ENCODE results near the gene LYPLAL1.
"Not testable (repeated sequence)": the region's sequence is repeated elsewhere in the genome, so short reads cannot be mapped to it uniquely, and the experiment has no call there.

The LYPLAL1 gene

DNA sequence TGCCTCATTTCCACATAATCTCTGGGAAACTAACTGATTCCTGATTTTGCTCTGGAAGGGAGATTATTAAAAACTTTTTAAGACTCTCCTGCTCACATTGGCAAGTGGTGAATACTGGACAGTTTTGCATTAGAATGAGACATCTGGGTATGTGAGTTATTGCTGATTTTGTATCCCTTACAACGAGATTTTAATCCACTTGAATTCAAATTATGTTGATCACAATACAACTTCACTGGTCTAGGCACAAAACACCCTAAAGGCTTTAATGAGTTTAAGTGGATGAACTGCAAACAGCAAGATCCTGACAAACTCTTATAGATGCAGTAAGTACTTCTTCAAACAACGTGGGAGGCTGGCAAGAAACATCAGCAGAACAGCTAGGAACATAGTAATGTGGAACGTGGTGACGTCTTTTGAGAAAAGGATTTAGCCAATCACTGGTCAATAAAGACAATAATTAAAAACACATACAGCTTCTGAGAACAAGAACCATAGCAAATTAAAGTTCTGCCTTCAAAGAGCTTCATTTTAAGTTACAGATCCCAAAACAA is 10.2 kb upstream of the LYPLAL1 start:
- DNase-seq (ENCODE audit: low read depth): no peak

DNA sequence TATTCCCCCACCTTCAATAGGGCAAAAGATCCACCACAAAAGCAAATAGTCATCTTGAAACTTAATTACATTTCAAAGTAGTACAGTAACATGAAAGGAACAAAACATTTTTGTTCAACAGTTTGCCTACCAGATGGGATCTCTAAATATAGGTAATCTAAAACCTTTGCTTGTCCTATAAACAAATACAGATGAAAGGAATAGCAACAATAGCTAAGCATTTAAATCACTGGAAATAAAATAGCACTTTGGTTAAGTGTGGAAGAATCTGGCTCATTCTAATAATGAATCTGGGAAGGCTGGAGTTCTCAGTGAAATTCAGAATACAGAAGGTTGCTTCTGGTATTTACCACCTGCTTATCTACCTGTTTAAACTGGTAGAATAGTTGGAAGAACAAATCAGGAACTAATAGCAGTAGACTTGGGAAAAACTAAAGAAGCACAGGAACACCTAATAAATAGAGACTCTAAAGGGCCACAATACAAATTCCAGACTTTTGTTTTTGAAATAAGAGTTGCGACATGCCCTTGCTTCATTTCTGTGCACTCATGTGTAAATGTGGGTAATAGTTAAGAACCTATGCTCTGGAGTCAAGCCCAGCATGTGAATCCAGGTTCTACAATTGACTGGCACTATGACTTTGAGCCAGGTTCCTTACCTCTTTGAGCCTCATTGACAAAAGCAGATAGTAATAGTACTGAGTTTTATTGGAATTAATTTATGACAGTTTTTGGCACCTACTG is 2.3 kb upstream of the LYPLAL1 start:
- no peak for DNase-seq (ENCODE audit: low read depth)

DNA sequence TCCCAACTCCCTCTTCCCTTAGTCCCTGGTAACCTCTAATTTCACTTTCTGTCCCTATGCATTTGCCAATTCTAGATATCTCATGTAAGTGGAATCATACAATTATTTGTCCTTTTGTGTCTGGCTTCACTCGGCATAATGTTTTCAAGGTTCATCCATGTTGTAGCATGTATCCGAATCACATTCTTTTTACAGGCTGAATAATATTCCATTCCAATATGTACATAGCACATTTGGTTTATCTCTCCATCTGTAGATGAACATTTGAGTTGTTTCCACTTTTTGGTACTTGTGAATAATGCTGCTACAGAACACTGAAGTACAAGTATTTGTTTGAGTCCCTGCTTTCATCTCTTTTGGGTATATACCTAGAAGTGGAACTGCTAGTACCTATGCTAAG is 857 bp upstream of the LYPLAL1 start:
- DNase-seq (ENCODE audit: low read depth): no peak

DNA sequence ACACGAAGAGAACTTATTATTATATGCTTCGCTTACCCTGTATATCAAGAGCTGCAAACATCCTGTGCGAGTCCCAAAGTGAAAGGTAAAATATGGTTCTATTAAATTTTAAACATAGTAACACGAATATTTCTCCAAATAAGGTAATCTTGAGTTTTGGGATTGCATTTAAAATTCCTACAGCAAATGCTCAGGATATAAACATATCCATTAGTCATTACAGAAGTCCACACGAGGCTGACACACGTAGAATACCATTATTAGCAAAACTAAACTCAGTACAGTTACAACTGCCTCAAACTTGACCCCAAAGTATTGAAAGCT is 282 bp upstream of the LYPLAL1 start:
- DNase-seq (ENCODE audit: low read depth): no peak

DNA sequence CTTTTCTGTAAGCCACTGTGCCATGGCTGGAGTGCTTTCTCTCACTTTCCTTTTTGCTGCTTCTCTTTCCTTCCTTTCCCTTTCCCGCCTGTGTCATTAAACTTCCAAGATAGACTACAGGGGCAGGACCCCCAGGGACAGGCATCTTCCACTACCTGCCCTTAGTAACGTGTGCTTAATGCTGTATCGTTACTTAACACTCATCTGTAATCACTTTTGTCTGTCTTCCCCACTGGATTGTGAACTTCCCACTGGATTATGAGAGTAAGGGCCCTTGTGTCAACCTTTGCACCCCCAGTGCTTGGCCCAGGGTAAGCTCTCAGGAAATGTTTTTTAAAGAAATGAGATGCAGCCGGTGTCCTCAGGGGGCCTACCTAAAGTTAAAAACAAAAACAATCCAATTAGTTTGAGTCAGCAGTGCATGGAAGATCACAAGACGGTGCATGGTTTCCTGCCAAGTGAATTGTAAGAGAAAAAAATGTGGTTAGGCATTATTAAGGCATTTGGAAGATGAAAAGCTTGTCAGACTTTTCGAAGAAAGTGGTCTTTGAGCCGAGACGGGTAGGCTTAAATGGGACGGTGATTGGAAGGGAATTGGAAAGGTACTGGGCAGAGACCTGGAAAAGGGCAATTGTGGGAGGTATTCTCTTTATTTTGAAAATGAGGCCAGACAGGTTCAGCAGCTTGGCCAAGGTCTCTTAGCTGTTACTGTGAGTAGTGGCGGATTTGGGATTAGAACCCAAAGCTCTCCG is 958 bp downstream of the LYPLAL1 start:
- DNase-seq (ENCODE audit: low read depth): peak; percentile 50

GRCh38 chr1:219175212-219175564 is 1.5 kb downstream of the LYPLAL1 start:
- DNase-seq (ENCODE audit: low read depth): no peak

DNA sequence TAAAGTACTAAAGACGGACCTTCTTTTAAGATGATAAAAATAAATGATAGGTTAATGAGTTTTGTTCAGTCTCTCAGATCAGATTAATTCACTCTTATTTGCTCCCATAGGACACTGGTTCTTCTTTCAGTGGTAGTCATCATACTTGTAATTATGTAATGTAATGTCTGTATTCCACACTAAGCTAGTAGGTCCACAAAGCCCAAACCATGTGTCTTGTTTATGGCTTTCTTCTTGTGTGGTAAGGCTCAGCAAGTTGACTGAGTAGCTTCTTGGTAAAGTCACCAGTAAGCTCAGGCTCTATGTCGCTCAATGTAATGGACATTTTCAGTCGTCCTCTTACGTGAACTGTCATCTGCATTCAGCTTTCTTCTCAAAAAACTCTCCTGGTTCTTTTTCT is 2.5 kb downstream of the LYPLAL1 start:
- DNase-seq (ENCODE audit: low read depth): no peak

GRCh38 chr1:219177363-219177762 is 3.7 kb downstream of the LYPLAL1 start:
- DNase-seq (ENCODE audit: low read depth): no peak

DNA sequence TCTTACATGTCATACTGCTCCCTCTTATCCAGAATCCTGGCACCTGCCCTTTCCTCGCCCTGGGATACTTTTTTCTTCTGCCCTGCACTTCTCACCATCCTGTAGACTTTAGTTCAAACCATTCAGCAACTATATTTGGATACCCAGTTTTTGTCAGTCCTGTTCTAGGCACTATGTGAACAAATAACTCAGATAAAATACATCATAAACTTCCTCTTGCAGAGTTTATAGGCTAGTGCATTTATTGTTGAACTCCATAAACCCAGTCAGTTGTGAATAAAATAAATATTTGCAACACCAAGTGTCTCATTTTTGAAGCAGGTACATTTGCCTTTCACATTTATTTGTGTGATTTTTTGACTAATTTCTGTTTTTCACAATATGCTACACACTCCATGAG is 4.3 kb downstream of the LYPLAL1 start:
- DNase-seq (ENCODE audit: low read depth): no peak

GRCh38 chr1:219179293-219179692 is 5.6 kb downstream of the LYPLAL1 start:
- no peak for DNase-seq (ENCODE audit: low read depth)

- DNase-seq (ENCODE audit: low read depth): no peak
These were observed 10.7 kb downstream of the LYPLAL1 start for GRCh38 chr1:219184337-219184736.

- no peak for DNase-seq (ENCODE audit: low read depth)
These were observed 11.9 kb downstream of the LYPLAL1 start for GRCh38 chr1:219185486-219186117.

DNA sequence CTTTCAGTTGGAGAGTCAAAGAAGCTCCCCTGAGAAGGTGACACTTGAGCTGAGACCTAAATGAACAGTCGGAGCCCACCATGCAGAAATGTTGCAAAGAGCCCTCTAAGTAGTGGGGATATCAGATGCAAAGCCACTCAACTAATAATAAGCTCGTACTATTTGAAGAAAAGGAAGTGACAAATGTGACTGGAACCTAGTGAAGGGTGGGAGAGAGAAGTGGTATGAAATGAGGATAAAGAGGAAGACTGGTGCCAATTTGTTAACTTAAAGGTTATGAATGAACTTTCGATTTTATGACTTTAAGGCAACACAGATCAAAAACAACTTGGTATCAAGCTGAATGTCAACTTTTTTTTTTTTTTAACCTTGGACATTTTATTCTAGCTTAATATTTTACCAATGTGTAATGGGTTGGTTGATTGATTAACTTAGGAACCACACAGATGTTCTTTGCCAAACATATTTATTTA is 14.7 kb downstream of the LYPLAL1 start:
- no peak for DNase-seq (ENCODE audit: low read depth)

GRCh38 chr1:219189021-219189824 is 15.5 kb downstream of the LYPLAL1 start:
- no peak for DNase-seq (ENCODE audit: low read depth)

DNA sequence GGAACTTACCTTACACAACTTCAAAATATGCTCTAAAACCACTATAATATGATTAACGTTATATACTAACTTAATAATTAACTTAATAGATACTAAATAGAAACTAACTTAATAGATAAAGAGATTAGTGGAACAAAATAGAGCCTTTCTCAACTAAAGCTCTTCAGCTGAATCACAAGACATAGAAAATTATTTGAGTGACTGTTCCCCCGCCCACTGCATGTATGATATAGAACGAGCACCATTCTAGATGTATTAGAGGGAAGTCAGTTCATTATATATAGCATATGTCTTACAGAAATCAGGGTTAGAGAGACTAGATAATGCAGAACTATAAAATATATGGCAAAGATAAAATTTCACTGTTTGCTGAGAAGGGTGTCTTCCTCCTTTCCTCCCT is 16.3 kb downstream of the LYPLAL1 start:
- DNase-seq (ENCODE audit: low read depth): no peak

GRCh38 chr1:219190605-219191004 is 16.9 kb downstream of the LYPLAL1 start:
- DNase-seq (ENCODE audit: low read depth): no peak

DNA sequence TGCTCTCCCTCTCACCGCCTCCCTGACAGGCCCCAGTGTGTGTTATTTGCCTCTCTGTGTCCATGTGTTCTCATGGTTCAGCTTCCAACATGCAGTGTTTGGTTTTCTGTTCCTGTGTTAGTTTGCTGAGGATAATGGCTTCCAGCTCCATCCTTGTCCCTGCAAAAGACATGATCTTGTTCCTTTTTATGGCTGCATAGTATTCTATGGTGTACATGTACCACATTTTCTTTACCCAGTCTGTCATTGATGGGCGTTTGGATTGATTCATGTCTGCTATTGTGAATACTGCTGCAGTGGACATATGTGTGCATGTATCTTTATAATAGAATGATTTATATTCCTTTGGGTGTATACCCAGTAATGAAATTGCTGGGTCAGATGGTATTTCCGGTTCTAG is 22.2 kb downstream of the LYPLAL1 start:
- DNase-seq (ENCODE audit: low read depth): not testable (repeated sequence)

DNA sequence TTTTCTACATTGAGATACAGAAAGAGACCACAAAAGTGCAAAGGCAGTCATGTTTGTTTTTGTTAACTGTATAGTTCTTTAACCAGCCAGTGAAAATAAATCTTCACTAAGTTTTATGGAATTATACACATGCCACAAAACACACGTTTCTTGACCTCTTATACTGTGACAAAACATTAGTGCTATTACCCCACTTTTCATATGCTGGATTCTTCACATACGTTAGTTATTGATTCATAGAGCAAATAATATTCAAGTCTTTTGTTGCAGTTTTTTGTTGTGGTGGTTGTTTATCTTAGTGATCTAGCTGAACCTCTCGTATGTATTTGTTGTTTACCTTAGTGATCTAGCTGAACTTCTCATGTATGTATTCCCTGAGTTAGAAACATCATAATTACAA is 28.0 kb downstream of the LYPLAL1 start:
- no peak for DNase-seq (ENCODE audit: low read depth)

GRCh38 chr1:219202567-219202966 is 28.9 kb downstream of the LYPLAL1 start:
- DNase-seq (ENCODE audit: low read depth): no peak

GRCh38 chr1:219206350-219206749 is 32.7 kb downstream of the LYPLAL1 start:
- DNase-seq (ENCODE audit: low read depth): no peak

- no peak for DNase-seq (ENCODE audit: low read depth)
These were observed 35.9 kb downstream of the LYPLAL1 start for GRCh38 chr1:219209578-219209977.

DNA sequence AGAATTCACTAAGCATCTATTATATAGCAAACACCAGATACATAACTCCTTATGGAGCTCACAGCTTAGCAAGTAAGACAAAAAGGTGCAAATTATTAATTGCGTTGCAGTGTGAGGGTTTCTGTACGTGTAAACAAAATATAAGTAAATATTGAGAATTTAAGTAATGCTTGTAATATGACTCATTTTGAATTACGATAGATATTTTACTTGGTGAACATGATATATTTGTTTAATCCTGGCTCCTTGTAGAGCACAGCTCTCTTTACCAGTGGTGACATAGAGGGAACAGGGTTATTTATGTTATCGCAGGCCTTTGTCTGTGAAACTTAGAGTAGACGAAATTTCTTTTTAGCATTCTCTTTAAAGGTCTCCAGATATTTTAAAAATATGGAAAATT is 36.4 kb downstream of the LYPLAL1 start:
- DNase-seq (ENCODE audit: low read depth): no peak

All from HS-27A (cell line).